Measurements from ENCODE around the gene SLCO4A1. TPM values are rescaled to one million over a fixed set of nuclear protein-coding genes. Genes with fewer than 3 reads are reported as not detected.

The SLCO4A1 gene
- total RNA-seq, 1 experiment from 2014 or later, result 27.0 TPM

- peaks cover 32% of the 10 kb centered on the region for H3K4me1 Mint-ChIP-seq (ENCODE audit: insufficient read depth, unreplicated experiment)
- H3K36me3 Mint-ChIP-seq (ENCODE audit: insufficient read depth, unreplicated experiment), result no peaks in the 10 kb centered on the region
- H3K4me3 Mint-ChIP-seq (ENCODE audit: unreplicated experiment), result no peak overlapping the region
- ChIA-PET CTCF (interaction anchor here (0.6 to 2.0 kb wide), 6 partner anchors 8 to 199 kb away, joined by 3 to 22 read pairs (median 4); no protein-coding TSS in a partner anchor), POLR2A (interaction anchor here (1.0 to 2.0 kb wide), 9 partner anchors 8 to 238 kb away, joined by 3 to 39 read pairs (median 6); no protein-coding TSS in a partner anchor)
- intact Hi-C loops (cut with micrococcal nuclease), result loop anchor here (5.0 kb wide), 1 partner anchor 102 kb away; no protein-coding TSS in a partner anchor
- H3K27ac Mint-ChIP-seq (ENCODE audit: low read depth, unreplicated experiment), result no peak overlapping the region
- no peaks in the 10 kb centered on the region for H3K9me3 Mint-ChIP-seq (ENCODE audit: unreplicated experiment)
- peak; percentile 18 for DNase-seq (ENCODE audit: unreplicated experiment)
- no peaks in the 10 kb centered on the region for H3K27me3 Mint-ChIP-seq (ENCODE audit: insufficient read depth, unreplicated experiment)
- no peak for TF ChIP-seq CTCF (IDR thresholded peaks at IDR 0.05; ENCODE audit: unreplicated experiment)
- BruUV-seq (replicated peaks), result no TSS peak
Measured at GRCh38 chr20:62603907-62604785, 38.2 kb upstream of the SLCO4A1 start.

- CTCF ChIA-PET, result interaction anchor here (0.9 to 3.6 kb wide), 2 partner anchors 10 to 12 kb away, joined by 3 to 34 read pairs; no protein-coding TSS in a partner anchor
- H3K36me3 Mint-ChIP-seq (ENCODE audit: insufficient read depth, unreplicated experiment), result no peaks in the 10 kb centered on the region
- no peak for TF ChIP-seq CTCF (IDR thresholded peaks at IDR 0.05; ENCODE audit: unreplicated experiment)
- no peaks in the 10 kb centered on the region for H3K9me3 Mint-ChIP-seq (ENCODE audit: unreplicated experiment)
- no peak overlapping the region for H3K27ac Mint-ChIP-seq (ENCODE audit: low read depth, unreplicated experiment)
- intact Hi-C loops (cut with micrococcal nuclease), result loop anchor here (5.0 kb wide), 1 partner anchor 102 kb away; no protein-coding TSS in a partner anchor
- POLR2A ChIA-PET, result no interaction called here
- H3K27me3 Mint-ChIP-seq (ENCODE audit: insufficient read depth, unreplicated experiment), result no peaks in the 10 kb centered on the region
- DNase-seq (ENCODE audit: unreplicated experiment), result peak; percentile 23
- no TSS peak for BruUV-seq (replicated peaks)
- H3K4me3 Mint-ChIP-seq (ENCODE audit: unreplicated experiment), result no peak overlapping the region
- H3K4me1 Mint-ChIP-seq (ENCODE audit: insufficient read depth, unreplicated experiment), result peaks cover 28% of the 10 kb centered on the region
Measured at GRCh38 chr20:62604796-62605195, 37.5 kb upstream of the SLCO4A1 start.

- TF ChIP-seq CTCF (IDR thresholded peaks at IDR 0.05; ENCODE audit: unreplicated experiment), result no peak
- Mint-ChIP-seq H3K27ac (ENCODE audit: low read depth, unreplicated experiment) (no peak overlapping the region), H3K9me3 (ENCODE audit: unreplicated experiment) (no peaks in the 10 kb centered on the region), H3K36me3 (ENCODE audit: insufficient read depth, unreplicated experiment) (no peaks in the 10 kb centered on the region), H3K27me3 (ENCODE audit: insufficient read depth, unreplicated experiment) (peaks cover under 1% of the 10 kb centered on the region), H3K4me3 (ENCODE audit: unreplicated experiment) (no peak overlapping the region), H3K4me1 (ENCODE audit: insufficient read depth, unreplicated experiment) (peaks cover 28% of the 10 kb centered on the region)
- intact Hi-C loops (cut with micrococcal nuclease), result no loop called here
- POLR2A ChIA-PET, result interaction anchor here (0.9 kb wide), 1 partner anchor 9 kb away, joined by 3 read pairs; no protein-coding TSS in a partner anchor
- DNase-seq (ENCODE audit: unreplicated experiment), result no peak
- BruUV-seq (replicated peaks), result no TSS peak
- CTCF ChIA-PET, result interaction anchor here (0.6 to 3.6 kb wide), 5 partner anchors 10 to 223 kb away, joined by 3 to 34 read pairs (median 6); no protein-coding TSS in a partner anchor
Measured at GRCh38 chr20:62605236-62605943, 36.9 kb upstream of the SLCO4A1 start.

GRCh38 chr20:62606016-62606415 lies 36.3 kb upstream of the SLCO4A1 start:
- Mint-ChIP-seq H3K4me3 (ENCODE audit: unreplicated experiment) (no peak overlapping the region), H3K27me3 (ENCODE audit: insufficient read depth, unreplicated experiment) (peaks cover 7% of the 10 kb centered on the region), H3K27ac (ENCODE audit: low read depth, unreplicated experiment) (no peak overlapping the region), H3K36me3 (ENCODE audit: insufficient read depth, unreplicated experiment) (no peaks in the 10 kb centered on the region), H3K4me1 (ENCODE audit: insufficient read depth, unreplicated experiment) (peaks cover 22% of the 10 kb centered on the region), H3K9me3 (ENCODE audit: unreplicated experiment) (no peaks in the 10 kb centered on the region)
- no peak for DNase-seq (ENCODE audit: unreplicated experiment)
- no TSS peak for BruUV-seq (replicated peaks)
- ChIA-PET POLR2A (interaction anchor here (0.9 kb wide), 1 partner anchor 8 kb away, joined by 3 read pairs; no protein-coding TSS in a partner anchor), CTCF (interaction anchor here (0.6 to 3.6 kb wide), 6 partner anchors 9 to 223 kb away, joined by 4 to 34 read pairs (median 6); no protein-coding TSS in a partner anchor)
- intact Hi-C loops (cut with micrococcal nuclease), result no loop called here
- no peak for TF ChIP-seq CTCF (IDR thresholded peaks at IDR 0.05; ENCODE audit: unreplicated experiment)
